CD14-positive monocyte (primary cell): Measurements from ENCODE around the gene EEF1AKMT4. TPM values are rescaled to one million over a fixed set of nuclear protein-coding genes. Genes with fewer than 3 reads are reported as not detected.

Source experiments
- DNase-seq, 3 donors: peaks; one replicate each; pipeline ENCODE4 v3.0.0-alpha.2; 2011 to 2022
- H2AFZ ChIP-seq: 2 replicates; pipeline ENCODE4 v1.6.0; 2012; ENCODE audit warnings: mild to moderate bottlenecking, low read depth, low read length, inconsistent platforms; ENCODE audit not compliant: insufficient read depth, poor library complexity, severe bottlenecking
- H3K27ac ChIP-seq, 2 donors: 1 replicate in 1 of 2; 2 replicates in 1 of 2; pipeline ENCODE4 v1.5.1; 2012 to 2013; ENCODE audit warnings: low read length in 2 of 2, control low read depth in 1 of 2, inconsistent platforms in 1 of 2, low read depth in 1 of 2, mild to moderate bottlenecking in 1 of 2
- H3K27me3 ChIP-seq, 2 donors: one replicate each; pipeline versions ENCODE4 v1.6.0 to v1.6.1; 2011 to 2013; ENCODE audit warnings: low read length in 2 of 2; ENCODE audit not compliant: control insufficient read depth in 2 of 2, insufficient read depth in 2 of 2
- H3K36me3 ChIP-seq, 2 donors: replicated peaks in 1 of 2; 1 replicate in 1 of 2; 2 replicates in 1 of 2; pipeline versions ENCODE4 v1.5.1 to v1.6.1; 2012 to 2013; ENCODE audit warnings: low read length in 2 of 2, control low read depth in 1 of 2, inconsistent platforms in 1 of 2, mild to moderate bottlenecking in 1 of 2; ENCODE audit not compliant: insufficient read depth in 2 of 2, control insufficient read depth in 1 of 2
- H3K4me1 ChIP-seq, 2 donors: 1 replicate in 1 of 2; 2 replicates in 1 of 2; pipeline versions ENCODE4 v1.5.1 to v1.6.1; 2012 to 2013; ENCODE audit warnings: low read length in 2 of 2, control low read depth in 1 of 2, inconsistent platforms in 1 of 2, mild to moderate bottlenecking in 1 of 2, moderate library complexity in 1 of 2; ENCODE audit not compliant: insufficient read depth in 2 of 2, control insufficient read depth in 1 of 2
- H3K4me2 ChIP-seq: replicated peaks from 2 replicates; pipeline ENCODE3; 2012; ENCODE audit warnings: low read length, moderate library complexity, mild to moderate bottlenecking; ENCODE audit not compliant: poor library complexity, severe bottlenecking; ENCODE audit errors: extremely low read depth
- H3K4me3 ChIP-seq, 3 experiments: fragments of 200-600 bp in 1 of 3; sonication (generic) in 1 of 3; replicated peaks in 1 of 3; 1 replicate in 2 of 3; 2 replicates in 1 of 3; pipeline ENCODE4 v1.5.1; 2011 to 2013; ENCODE audit warnings: low read length in 3 of 3, mild to moderate bottlenecking in 3 of 3, control low read depth in 2 of 3, low read depth in 2 of 3, inconsistent platforms in 1 of 3, moderate library complexity in 1 of 3
- H3K79me2 ChIP-seq: 2 replicates; pipeline ENCODE4 v1.6.0; 2012; ENCODE audit warnings: mild to moderate bottlenecking, control low read depth, inconsistent platforms, low read length, moderate library complexity; ENCODE audit not compliant: insufficient read depth
- H3K9ac ChIP-seq: 2 replicates; pipeline ENCODE4 v1.6.0; 2017; ENCODE audit warnings: low read length, mild to moderate bottlenecking; ENCODE audit not compliant: insufficient read depth, poor library complexity, severe bottlenecking
- H3K9me3 ChIP-seq, 2 donors: replicated peaks in 1 of 2; 1 replicate in 1 of 2; 2 replicates in 1 of 2; pipeline versions ENCODE4 v1.5.1 to v1.6.1; 2012 to 2013; ENCODE audit warnings: low read length in 2 of 2, control low read depth in 1 of 2; ENCODE audit not compliant: control insufficient read depth in 1 of 2, insufficient read depth in 1 of 2
- H4K20me1 ChIP-seq: 2 replicates; pipeline ENCODE4 v1.6.0; 2012; ENCODE audit warnings: mild to moderate bottlenecking, low read length, control low read depth, moderate library complexity; ENCODE audit not compliant: insufficient read depth
- H3K27ac Mint-ChIP-seq, 7 donors: one replicate each; pipeline ENCODE4 v1.8.0; 2020; ENCODE audit warnings: mild to moderate bottlenecking in 7 of 7, mixed read lengths in 7 of 7, moderate library complexity in 6 of 7, inconsistent platforms in 2 of 7
- H3K27me3 Mint-ChIP-seq, 3 donors: one replicate each; pipeline ENCODE4 v1.8.0; 2021 to 2022; ENCODE audit warnings: low read depth in 3 of 3, mild to moderate bottlenecking in 3 of 3, mixed read lengths in 3 of 3, moderate library complexity in 3 of 3, inconsistent platforms in 1 of 3
- H3K36me3 Mint-ChIP-seq, 2 donors: one replicate each; pipeline ENCODE4 v1.8.0; 2020; ENCODE audit warnings: mixed read lengths in 2 of 2, inconsistent platforms in 1 of 2, mild to moderate bottlenecking in 1 of 2
- H3K4me1 Mint-ChIP-seq: one replicate; pipeline ENCODE4 v1.8.0; 2020; ENCODE audit warnings: mild to moderate bottlenecking, mixed read lengths
- H3K4me3 Mint-ChIP-seq, 2 donors: one replicate each; pipeline ENCODE4 v1.8.0; 2020; ENCODE audit warnings: mild to moderate bottlenecking in 2 of 2, mixed read lengths in 2 of 2, moderate library complexity in 1 of 2
- H3K9me3 Mint-ChIP-seq, 7 donors: one replicate each; pipeline ENCODE4 v1.8.0; 2020 to 2022; ENCODE audit warnings: mixed read lengths in 7 of 7, mild to moderate bottlenecking in 6 of 7, moderate library complexity in 6 of 7, inconsistent platforms in 2 of 7
- CTCF ChIP-seq: fragments of 200-600 bp; IDR thresholded peaks from one replicate; pipeline ENCODE4 v1.8.0; 2022; ENCODE audit warnings: antibody characterized with exemption, mild to moderate bottlenecking
- WGBS: methylation state at CpG from one replicate; pipeline ENCODE4 v1.1.5; 2013; ENCODE audit warnings: missing lambda C conversion rate; ENCODE audit not compliant: insufficient coverage; 5-methylcytosine and 5-hydroxymethylcytosine counted together
- intact Hi-C, 2 donors: fragments of 100-400 bp; cut with micrococcal nuclease; formaldehyde crosslinking; loops; one replicate each; pipeline versions ENCODE4 v1.15.0 to v1.15.1; 2023
- polyA plus RNA-seq, 3 donors: library from polyadenylated mRNA; depleted of rRNA in 1 of 3; unstranded in 2 of 3; stranded (reverse) in 1 of 3; fragments of 300-500 nt in 2 of 3; fragments of >200 nt in 1 of 3; fragmentation: Illumina TruSeq in 2 of 3; gene quantifications; 1 replicate in 2 of 3; 2 replicates in 1 of 3; pipeline ENCODE4 v1.2.3, GENCODE V29; 2012 to 2021

Gene EEF1AKMT4
- polyA plus RNA-seq, 3 donors: 4.0 to 12.0 (median 7.3) TPM

GRCh38 chr3:184228376-184229137, 20.9 kb upstream of the EEF1AKMT4 start:
- Histone ChIP-seq H3K27ac (no peak overlapping the region), H3K27me3 (peaks cover 50 to 68% of the 10 kb centered on the region in 2 donors), H4K20me1 (no peaks in the 10 kb centered on the region), H3K4me2 (no peak overlapping the region), H3K79me2 (no peaks in the 10 kb centered on the region), H3K9ac (no peak overlapping the region), H2AFZ (no peak overlapping the region), H3K4me3 (no peak overlapping the region), H3K4me1 (peaks cover 4 to 8% of the 10 kb centered on the region in 2 donors), H3K36me3 (no peaks in the 10 kb centered on the region), H3K9me3 (peaks cover 0 to 15% of the 10 kb centered on the region in 2 donors)
- peaks cover 0 to 16% (median 6%) of the 10 kb centered on the region in 7 donors for H3K9me3 Mint-ChIP-seq
- 33% methylated on average over 3 of the region's 12 CpGs for WGBS
- H3K4me1 Mint-ChIP-seq: peaks cover 8% of the 10 kb centered on the region
- no peak for DNase-seq
- peaks cover 65 to 87% (median 68%) of the 10 kb centered on the region in 3 donors for H3K27me3 Mint-ChIP-seq
- peak overlapping the region in 1 of 2 donors; percentile 76 for H3K4me3 Mint-ChIP-seq
- no peak overlapping the region for H3K27ac Mint-ChIP-seq
- intact Hi-C loops: no loop called here
- TF ChIP-seq CTCF: no peak
- H3K36me3 Mint-ChIP-seq: no peaks in the 10 kb centered on the region

- H3K27me3 Mint-ChIP-seq: peaks cover 66 to 89% (median 68%) of the 10 kb centered on the region in 3 donors
- peak within 1 kb of the TSS; percentile 56 for H2AFZ ChIP-seq
- H3K4me1 Mint-ChIP-seq: peaks cover 8% of the 10 kb centered on the region
These were observed 19.9 kb upstream of the EEF1AKMT4 start, which contains the start of gene VWA5B2 for GRCh38 chr3:184229394-184230080. Gene VWA5B2 (plus strand): TSS chr3:184229585. CDS start chr3:184230529, 944 bp downstream.

More at GRCh38 chr3:184229394-184230080, 19.9 kb upstream of the EEF1AKMT4 start, which contains the start of gene VWA5B2:
- H3K4me3 ChIP-seq: no peak within 1 kb of the TSS
- TF ChIP-seq CTCF: no peak
- H3K27ac Mint-ChIP-seq: no peak within 1 kb of the TSS
- H3K27me3 ChIP-seq: peaks cover 50 to 70% of the 10 kb centered on the region in 2 donors
- peaks cover 0 to 15% of the 10 kb centered on the region in 2 donors for H3K9me3 ChIP-seq
- peak within 1 kb of the TSS in 1 of 2 donors; percentile 76 for H3K4me3 Mint-ChIP-seq
- H3K36me3 Mint-ChIP-seq: no peaks in the 10 kb centered on the region
- H4K20me1 ChIP-seq: no peaks in the 10 kb centered on the region
- intact Hi-C loops: no loop called here
- H3K4me2 ChIP-seq: peak within 1 kb of the TSS; percentile 36
- H3K9ac ChIP-seq: peak within 1 kb of the TSS; percentile 15
- under 1% methylated on average over 64 of the region's 66 CpGs for WGBS
- no peaks in the 10 kb centered on the region for H3K36me3 ChIP-seq
- H3K79me2 ChIP-seq: no peaks in the 10 kb centered on the region
- H3K9me3 Mint-ChIP-seq: peaks cover 0 to 16% (median 6%) of the 10 kb centered on the region in 7 donors
- no peak within 1 kb of the TSS for H3K27ac ChIP-seq
- peaks cover 4 to 8% of the 10 kb centered on the region in 2 donors for H3K4me1 ChIP-seq
- DNase-seq: no peak
